Spleen (tissue), 7 donors: ENCODE results near the gene RABGAP1.

Source experiments
- CTCF ChIP-seq, 11 experiments: fragments of 200-600 bp in 7 of 11; fragments of 450-650 bp in 4 of 11; sonication (generic) in 4 of 11; IDR thresholded peaks in 8 of 11; conservative IDR thresholded peaks in 3 of 11; 1 replicate in 7 of 11; 2 replicates in 4 of 11; pipeline versions ENCODE4 v1.4.0 to v1.8.0; 2016 to 2021; ENCODE audit warnings: antibody characterized with exemption in 11 of 11, inconsistent platforms in 4 of 11, mild to moderate bottlenecking in 1 of 11
- POLR2A ChIP-seq, 3 donors: fragments of 450-650 bp; IDR thresholded peaks; one replicate each; pipeline ENCODE4 v1.5.1; 2017; ENCODE audit warnings: antibody characterized with exemption in 3 of 3, mild to moderate bottlenecking in 1 of 3
- donor health status: DM: no; HTN: no; CAD: no; lungs with moderate emphysema.
- donor health status: DM: no; HTN: no; CAD: no.
- donor health status: DM: no; HTN: no; CAD: no.

GRCh38 chr9:122978601-122979000 is 37.8 kb downstream of the RABGAP1 start:
- TF ChIP-seq CTCF (IDR thresholded peaks at IDR 0.05 in 8 of 11, conservative IDR thresholded peaks at IDR 0.05 in 3 of 11) (no peak), POLR2A (IDR thresholded peaks at IDR 0.05) (no peak)
